ENCODE results near the gene LZTS3.

LZTS3 gene

GRCh38 chr20:3173610-3174441 is 477 bp upstream of the LZTS3 start:
- no peaks in the 10 kb centered on the region; the same call in 1 of the 2 replicates for H3K27me3 ChIP-seq (ENCODE audit: control insufficient read depth, insufficient read depth, low read length)
- H3K4me3 ChIP-seq (ENCODE audit: low read depth, low read length) = peak overlapping the region; percentile 94
- peak overlapping the region; percentile 76 for H3K9ac ChIP-seq (ENCODE audit: low read depth, low read length)
- no peaks in the 10 kb centered on the region for H3K9me3 ChIP-seq (ENCODE audit: control insufficient read depth, insufficient read depth, low read length)
- no peaks in the 10 kb centered on the region for H3K36me3 ChIP-seq (ENCODE audit: control insufficient read depth, insufficient read depth, low read length)
- peak overlapping the region; percentile 93 for H3K27ac ChIP-seq (ENCODE audit: low read depth, low read length)
- H3K4me1 ChIP-seq (ENCODE audit: control insufficient read depth, insufficient read depth, low read length) = peaks cover 29% of the 10 kb centered on the region

- Histone ChIP-seq H3K9ac (ENCODE audit: low read depth, low read length) (peak overlapping the region; percentile 38; the same call in 1 of the 2 replicates), H3K36me3 (ENCODE audit: control insufficient read depth, insufficient read depth, low read length) (no peaks in the 10 kb centered on the region), H3K4me3 (ENCODE audit: low read depth, low read length) (peak overlapping the region; percentile 94), H3K4me1 (ENCODE audit: control insufficient read depth, insufficient read depth, low read length) (peaks cover 34% of the 10 kb centered on the region), H3K27me3 (ENCODE audit: control insufficient read depth, insufficient read depth, low read length) (no peaks in the 10 kb centered on the region; the same call in 1 of the 2 replicates), H3K9me3 (ENCODE audit: control insufficient read depth, insufficient read depth, low read length) (no peaks in the 10 kb centered on the region), H3K27ac (ENCODE audit: low read depth, low read length) (peak overlapping the region; percentile 93)
These were observed 1.0 kb downstream of the LZTS3 start for GRCh38 chr20:3172126-3172932.

GRCh38 chr20:3171391-3172125 is 1.8 kb downstream of the LZTS3 start:
- Histone ChIP-seq H3K27ac (ENCODE audit: low read depth, low read length) (no peak overlapping the region), H3K9me3 (ENCODE audit: control insufficient read depth, insufficient read depth, low read length) (no peaks in the 10 kb centered on the region), H3K4me1 (ENCODE audit: control insufficient read depth, insufficient read depth, low read length) (peaks cover 35% of the 10 kb centered on the region), H3K9ac (ENCODE audit: low read depth, low read length) (no peak overlapping the region), H3K27me3 (ENCODE audit: control insufficient read depth, insufficient read depth, low read length) (no peaks in the 10 kb centered on the region; the same call in 1 of the 2 replicates), H3K4me3 (ENCODE audit: low read depth, low read length) (no peak overlapping the region), H3K36me3 (ENCODE audit: control insufficient read depth, insufficient read depth, low read length) (no peaks in the 10 kb centered on the region)

- Histone ChIP-seq H3K27me3 (ENCODE audit: control insufficient read depth, insufficient read depth, low read length) (no peaks in the 10 kb centered on the region; the same call in 1 of the 2 replicates), H3K36me3 (ENCODE audit: control insufficient read depth, insufficient read depth, low read length) (peaks cover 7% of the 10 kb centered on the region; the same call in 1 of the 2 replicates), H3K4me1 (ENCODE audit: control insufficient read depth, insufficient read depth, low read length) (peaks cover 25% of the 10 kb centered on the region), H3K9me3 (ENCODE audit: control insufficient read depth, insufficient read depth, low read length) (no peaks in the 10 kb centered on the region), H3K9ac (ENCODE audit: low read depth, low read length) (peak overlapping the region; percentile 67; the same call in 1 of the 2 replicates), H3K4me3 (ENCODE audit: low read depth, low read length) (peak overlapping the region; percentile 61; the same call in 1 of the 2 replicates), H3K27ac (ENCODE audit: low read depth, low read length) (no peak overlapping the region)
These were observed 4.3 kb downstream of the LZTS3 start for GRCh38 chr20:3168829-3169590.

- H3K9me3 ChIP-seq (ENCODE audit: control insufficient read depth, insufficient read depth, low read length) = no peaks in the 10 kb centered on the region
- H3K27me3 ChIP-seq (ENCODE audit: control insufficient read depth, insufficient read depth, low read length) = no peaks in the 10 kb centered on the region; the same call in 1 of the 2 replicates
- H3K4me3 ChIP-seq (ENCODE audit: low read depth, low read length) = peak overlapping the region; percentile 61
- H3K9ac ChIP-seq (ENCODE audit: low read depth, low read length) = peak overlapping the region; percentile 67
- peaks cover 25% of the 10 kb centered on the region for H3K4me1 ChIP-seq (ENCODE audit: control insufficient read depth, insufficient read depth, low read length)
- H3K27ac ChIP-seq (ENCODE audit: low read depth, low read length) = no peak overlapping the region
- peaks cover 7% of the 10 kb centered on the region; the same call in 1 of the 2 replicates for H3K36me3 ChIP-seq (ENCODE audit: control insufficient read depth, insufficient read depth, low read length)
These were observed 5.1 kb downstream of the LZTS3 start for GRCh38 chr20:3168079-3168828.

- H3K36me3 ChIP-seq (ENCODE audit: control insufficient read depth, insufficient read depth, low read length) = peaks cover 7% of the 10 kb centered on the region; the same call in 1 of the 2 replicates
- peaks cover 25% of the 10 kb centered on the region for H3K4me1 ChIP-seq (ENCODE audit: control insufficient read depth, insufficient read depth, low read length)
- no peaks in the 10 kb centered on the region; the same call in 1 of the 2 replicates for H3K27me3 ChIP-seq (ENCODE audit: control insufficient read depth, insufficient read depth, low read length)
- peak overlapping the region; percentile 36; the same call in 1 of the 2 replicates for H3K9ac ChIP-seq (ENCODE audit: low read depth, low read length)
- H3K27ac ChIP-seq (ENCODE audit: low read depth, low read length) = no peak overlapping the region
- peak overlapping the region; percentile 61 for H3K4me3 ChIP-seq (ENCODE audit: low read depth, low read length)
- H3K9me3 ChIP-seq (ENCODE audit: control insufficient read depth, insufficient read depth, low read length) = no peaks in the 10 kb centered on the region
These were observed 5.6 kb downstream of the LZTS3 start for GRCh38 chr20:3167738-3168078.

- Histone ChIP-seq H3K9ac (ENCODE audit: low read depth, low read length) (no peak overlapping the region), H3K27ac (ENCODE audit: low read depth, low read length) (no peak overlapping the region), H3K4me1 (ENCODE audit: control insufficient read depth, insufficient read depth, low read length) (peaks cover 17% of the 10 kb centered on the region), H3K9me3 (ENCODE audit: control insufficient read depth, insufficient read depth, low read length) (no peaks in the 10 kb centered on the region), H3K4me3 (ENCODE audit: low read depth, low read length) (no peak overlapping the region), H3K36me3 (ENCODE audit: control insufficient read depth, insufficient read depth, low read length) (peaks cover 7% of the 10 kb centered on the region; the same call in 1 of the 2 replicates), H3K27me3 (ENCODE audit: control insufficient read depth, insufficient read depth, low read length) (no peaks in the 10 kb centered on the region)
These were observed 6.4 kb downstream of the LZTS3 start for GRCh38 chr20:3166913-3167342.

- H3K9ac ChIP-seq (ENCODE audit: low read depth, low read length) = no peak overlapping the region
- peaks cover 7% of the 10 kb centered on the region; the same call in 1 of the 2 replicates for H3K36me3 ChIP-seq (ENCODE audit: control insufficient read depth, insufficient read depth, low read length)
- H3K4me1 ChIP-seq (ENCODE audit: control insufficient read depth, insufficient read depth, low read length) = peaks cover 12% of the 10 kb centered on the region
- H3K9me3 ChIP-seq (ENCODE audit: control insufficient read depth, insufficient read depth, low read length) = no peaks in the 10 kb centered on the region
- no peak overlapping the region for H3K4me3 ChIP-seq (ENCODE audit: low read depth, low read length)
- H3K27me3 ChIP-seq (ENCODE audit: control insufficient read depth, insufficient read depth, low read length) = no peaks in the 10 kb centered on the region
- H3K27ac ChIP-seq (ENCODE audit: low read depth, low read length) = no peak overlapping the region
These were observed 6.9 kb downstream of the LZTS3 start for GRCh38 chr20:3166338-3166912.

- Histone ChIP-seq H3K27me3 (ENCODE audit: control insufficient read depth, insufficient read depth, low read length) (no peaks in the 10 kb centered on the region), H3K9ac (ENCODE audit: low read depth, low read length) (no peak overlapping the region), H3K36me3 (ENCODE audit: control insufficient read depth, insufficient read depth, low read length) (peaks cover 7% of the 10 kb centered on the region; the same call in 1 of the 2 replicates), H3K9me3 (ENCODE audit: control insufficient read depth, insufficient read depth, low read length) (no peaks in the 10 kb centered on the region), H3K4me1 (ENCODE audit: control insufficient read depth, insufficient read depth, low read length) (peaks cover 12% of the 10 kb centered on the region), H3K27ac (ENCODE audit: low read depth, low read length) (no peak overlapping the region), H3K4me3 (ENCODE audit: low read depth, low read length) (no peak overlapping the region)
These were observed 7.6 kb downstream of the LZTS3 start for GRCh38 chr20:3165473-3166337.

Measured in HUES48 (cell line).